Stimulated activated memory B cell treated with anti-CD40 and anti-IgM and Interleukin-4, amounts not matched to agents 10 μg/mL and 1 μg/mL and 100 μg/mL, for 72 hours (primary cell): ENCODE data around the gene CNTNAP2.

Experiments used
- ATAC-seq: fragments of 150-1000 bp; cut with Tn5 transposase; 2 replicates; pipeline ENCODE4 v1.10.0; 2021
- H3K27ac Mint-ChIP-seq: one replicate; pipeline ENCODE4 v1.8.0; 2022; ENCODE audit warnings: mild to moderate bottlenecking, mixed read lengths
- H3K27me3 Mint-ChIP-seq: one replicate; pipeline ENCODE4 v1.8.0; 2022; ENCODE audit warnings: mixed read lengths
- H3K36me3 Mint-ChIP-seq: one replicate; pipeline ENCODE4 v1.8.0; 2022; ENCODE audit warnings: mixed read lengths
- H3K4me1 Mint-ChIP-seq: one replicate; pipeline ENCODE4 v1.8.0; 2022; ENCODE audit warnings: mixed read lengths
- H3K4me3 Mint-ChIP-seq: one replicate; pipeline ENCODE4 v1.8.0; 2022; ENCODE audit warnings: mild to moderate bottlenecking, moderate library complexity, mixed read lengths
- H3K9me3 Mint-ChIP-seq: one replicate; pipeline ENCODE4 v1.8.0; 2022; ENCODE audit warnings: mixed read lengths

The CNTNAP2 gene

DNA sequence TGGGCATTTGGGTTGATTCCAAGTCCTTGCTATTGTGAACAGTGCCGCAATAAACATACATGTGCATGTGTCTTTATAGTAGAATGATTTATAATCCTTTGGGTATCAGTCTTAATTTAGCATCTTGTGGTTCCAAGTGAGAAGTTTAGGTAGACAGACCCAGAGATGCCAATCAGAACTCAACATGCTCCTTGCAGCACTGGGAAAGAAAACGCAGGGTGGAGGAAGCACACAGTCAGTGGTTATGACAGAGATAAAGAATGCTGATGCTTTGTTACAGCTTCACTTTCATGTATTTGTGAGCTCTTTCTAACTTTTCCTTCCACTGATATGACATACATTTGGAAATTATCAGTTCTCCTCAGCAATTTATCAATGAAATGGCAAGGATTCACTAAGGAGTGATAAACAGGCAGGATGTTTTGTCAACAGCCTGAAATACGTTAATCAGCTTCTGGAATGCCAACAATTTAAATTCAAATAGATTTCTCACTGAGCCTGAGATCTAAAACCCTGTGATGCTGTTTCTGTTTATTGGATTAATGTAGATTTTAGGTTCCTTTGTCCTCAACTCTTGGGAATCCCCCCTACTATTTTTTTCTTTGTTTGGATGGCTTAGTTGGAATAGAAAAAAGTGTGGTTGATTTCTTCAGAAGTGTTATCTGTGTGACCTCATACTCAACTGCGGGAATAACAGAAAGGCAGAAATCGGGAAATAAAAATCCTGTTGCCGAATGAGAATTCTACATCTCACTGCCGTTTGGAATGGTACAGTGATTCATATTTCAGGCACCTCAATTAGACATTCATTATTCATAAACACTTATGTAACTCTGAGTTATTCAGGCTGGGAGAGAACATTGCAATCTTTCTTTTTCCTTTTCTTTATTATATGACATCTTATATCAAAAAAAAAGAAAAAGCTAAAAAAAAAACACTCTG, 675.0 kb downstream of the CNTNAP2 start:
- H3K4me1 Mint-ChIP-seq = no peaks in the 10 kb centered on the region

DNA sequence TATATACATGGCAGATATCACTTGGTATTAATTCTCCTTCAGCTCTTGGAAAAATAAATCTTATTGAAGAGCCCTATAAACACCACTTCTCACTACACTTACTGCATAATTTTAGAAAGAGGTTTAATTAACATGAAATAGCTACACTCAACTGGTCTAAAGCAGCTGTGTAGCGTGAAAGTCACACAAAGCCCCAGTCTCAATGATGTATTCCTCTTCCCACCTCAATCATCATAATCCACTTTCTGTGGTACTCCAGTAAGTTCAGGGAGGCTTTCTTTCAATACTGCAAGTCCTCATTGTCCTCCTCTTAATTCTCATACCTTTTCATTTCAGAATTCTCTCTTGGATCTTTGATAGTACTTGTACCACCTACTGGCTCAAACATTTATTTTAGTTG, 688.0 kb downstream of the CNTNAP2 start:
- peaks cover 6% of the 10 kb centered on the region for H3K9me3 Mint-ChIP-seq
- H3K27ac Mint-ChIP-seq = no peak overlapping the region
- ATAC-seq = no peak
- no peaks in the 10 kb centered on the region for H3K36me3 Mint-ChIP-seq
- no peaks in the 10 kb centered on the region for H3K4me1 Mint-ChIP-seq
- no peak overlapping the region for H3K4me3 Mint-ChIP-seq
- H3K27me3 Mint-ChIP-seq = no peaks in the 10 kb centered on the region

More for the DNA sequence above, 675.0 kb downstream of the CNTNAP2 start:
- Mint-ChIP-seq H3K27me3 (no peaks in the 10 kb centered on the region), H3K9me3 (peaks cover 4% of the 10 kb centered on the region), H3K27ac (no peak overlapping the region), H3K36me3 (no peaks in the 10 kb centered on the region), H3K4me3 (no peak overlapping the region)
- ATAC-seq = no peak

DNA sequence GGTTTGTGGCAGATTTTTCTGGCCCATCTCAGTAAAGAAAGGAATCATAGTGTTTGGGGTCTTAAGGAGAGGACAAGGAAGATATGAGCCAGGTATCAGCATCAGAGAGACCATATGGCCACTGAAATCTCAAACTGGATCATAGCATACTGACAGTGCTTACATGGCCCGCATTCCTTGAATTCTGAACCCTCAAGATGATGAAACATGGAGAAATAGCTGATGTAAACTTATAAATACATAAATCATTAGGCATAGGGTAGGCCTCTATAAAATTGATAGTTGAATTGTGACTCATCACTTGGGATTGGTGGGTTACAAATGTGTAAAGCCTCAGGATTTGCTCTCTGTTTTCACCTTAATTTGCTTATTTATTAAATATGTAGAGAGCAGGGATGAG, 688.5 kb downstream of the CNTNAP2 start:
- H3K27me3 Mint-ChIP-seq = no peaks in the 10 kb centered on the region
- H3K27ac Mint-ChIP-seq = no peak overlapping the region
- no peak for ATAC-seq

DNA sequence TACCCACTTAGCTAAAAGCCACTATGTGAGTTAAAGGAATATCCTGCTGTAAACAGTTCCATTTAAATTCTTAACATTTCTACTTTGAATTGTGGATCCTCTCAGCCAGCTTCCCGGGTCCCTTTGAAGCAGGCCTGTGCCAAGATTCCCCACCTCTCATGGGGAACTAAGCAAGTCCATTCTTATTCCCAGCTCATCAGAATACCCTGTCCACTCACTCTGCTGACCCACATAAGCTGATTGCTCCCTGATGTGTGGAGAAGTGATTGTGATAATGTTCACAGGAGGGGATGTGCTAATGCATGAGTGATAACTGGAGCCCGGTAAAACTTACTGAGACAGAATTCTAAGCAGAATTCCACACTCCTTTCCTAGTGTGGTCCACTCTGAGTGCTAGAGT, 709.7 kb downstream of the CNTNAP2 start:
- H3K27me3 Mint-ChIP-seq = no peaks in the 10 kb centered on the region
- H3K4me3 Mint-ChIP-seq = no peak overlapping the region
- ATAC-seq = no peak
- no peaks in the 10 kb centered on the region for H3K4me1 Mint-ChIP-seq
- H3K9me3 Mint-ChIP-seq = peaks cover 8% of the 10 kb centered on the region
- no peak overlapping the region for H3K27ac Mint-ChIP-seq
- no peaks in the 10 kb centered on the region for H3K36me3 Mint-ChIP-seq

More for the DNA sequence above, 688.5 kb downstream of the CNTNAP2 start:
- Mint-ChIP-seq H3K9me3 (peaks cover 11% of the 10 kb centered on the region), H3K36me3 (no peaks in the 10 kb centered on the region), H3K4me1 (no peaks in the 10 kb centered on the region), H3K4me3 (no peak overlapping the region)

DNA sequence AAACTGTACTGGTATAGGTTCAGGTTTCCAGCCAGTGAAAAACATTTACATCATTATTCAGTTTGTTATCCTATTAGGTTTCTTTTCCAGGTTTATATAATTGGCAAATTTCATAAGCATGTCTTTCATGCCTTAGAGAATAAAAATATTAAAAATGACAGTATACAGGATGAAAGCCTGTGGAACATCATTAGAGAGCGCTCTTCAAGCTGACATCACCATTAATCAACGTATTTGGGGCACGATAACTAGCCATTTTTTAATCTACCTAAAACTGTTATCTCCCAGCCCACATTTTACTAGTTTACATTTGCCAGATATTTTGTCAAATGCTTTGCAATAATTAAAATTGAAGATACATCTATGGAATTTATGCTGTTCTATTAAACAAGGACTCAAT, 714.1 kb downstream of the CNTNAP2 start:
- Mint-ChIP-seq H3K4me3 (no peak overlapping the region), H3K27me3 (no peaks in the 10 kb centered on the region), H3K4me1 (no peaks in the 10 kb centered on the region), H3K36me3 (no peaks in the 10 kb centered on the region), H3K9me3 (peaks cover 4% of the 10 kb centered on the region), H3K27ac (no peak overlapping the region)
- ATAC-seq = no peak

DNA sequence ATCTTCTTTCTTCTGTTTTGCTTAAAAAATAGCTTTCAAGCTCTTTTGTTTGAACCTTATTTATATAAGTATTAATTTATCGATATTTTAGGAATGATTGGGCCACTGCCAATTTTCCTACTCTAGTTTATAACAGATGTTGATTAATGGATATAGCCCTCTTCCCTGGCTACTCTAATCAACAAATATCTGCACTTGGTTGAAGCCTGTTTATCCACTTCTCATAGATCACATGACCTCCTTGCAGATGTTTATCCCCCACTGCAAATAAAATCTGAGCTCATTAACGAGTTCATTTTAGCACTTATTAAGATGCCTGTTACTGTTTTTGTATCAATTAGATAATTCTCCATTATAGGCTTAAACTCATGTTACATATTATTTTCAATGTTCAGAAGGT, 715.3 kb downstream of the CNTNAP2 start:
- Mint-ChIP-seq H3K9me3 (peaks cover 6% of the 10 kb centered on the region), H3K27me3 (no peaks in the 10 kb centered on the region), H3K4me3 (no peak overlapping the region)

DNA sequence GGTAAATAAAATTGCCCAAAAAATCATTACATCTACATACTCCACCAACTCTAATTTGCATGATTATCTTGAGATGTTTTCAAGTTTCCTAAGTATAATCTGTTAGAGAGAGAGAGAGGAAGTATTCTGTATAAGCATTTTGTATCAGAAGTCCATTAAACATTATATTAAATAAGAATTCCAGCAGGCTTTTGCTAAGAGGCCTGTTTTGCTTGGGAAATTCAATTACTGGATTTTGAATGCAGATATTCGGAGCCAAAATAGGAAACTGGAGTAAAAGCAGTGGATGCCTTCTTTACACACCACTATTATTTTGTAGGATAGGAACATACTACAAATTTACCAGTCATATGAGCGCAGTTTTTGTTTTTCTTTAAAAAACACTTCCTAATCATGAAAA, 727.8 kb downstream of the CNTNAP2 start:
- ATAC-seq = no peak
- no peaks in the 10 kb centered on the region for H3K27me3 Mint-ChIP-seq
- peaks cover 5% of the 10 kb centered on the region for H3K9me3 Mint-ChIP-seq
- H3K36me3 Mint-ChIP-seq = no peaks in the 10 kb centered on the region
- no peak overlapping the region for H3K4me3 Mint-ChIP-seq
- H3K27ac Mint-ChIP-seq = no peak overlapping the region
- H3K4me1 Mint-ChIP-seq = no peaks in the 10 kb centered on the region

More for the DNA sequence above, 715.3 kb downstream of the CNTNAP2 start:
- ATAC-seq = no peak
- no peaks in the 10 kb centered on the region for H3K4me1 Mint-ChIP-seq
- no peak overlapping the region for H3K27ac Mint-ChIP-seq
- no peaks in the 10 kb centered on the region for H3K36me3 Mint-ChIP-seq

DNA sequence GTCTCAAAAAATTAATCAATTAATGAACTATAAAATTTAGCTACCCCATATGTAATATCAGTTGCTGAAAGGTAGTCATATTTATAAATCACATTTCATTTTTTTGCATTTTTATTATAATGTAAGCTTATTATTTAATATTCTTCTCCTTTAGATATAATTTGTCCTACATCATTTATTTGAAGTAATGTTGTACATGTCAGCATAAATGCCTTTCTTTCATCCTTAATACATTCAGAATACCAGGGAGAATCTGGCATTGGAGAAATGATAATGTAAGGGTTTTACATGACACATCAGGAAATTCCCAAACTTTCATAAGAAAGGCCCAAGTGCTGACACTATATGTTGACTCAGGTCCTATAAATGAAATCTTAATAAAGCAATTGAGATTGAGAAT, 742.1 kb downstream of the CNTNAP2 start:
- no peak overlapping the region for H3K4me3 Mint-ChIP-seq
- H3K27me3 Mint-ChIP-seq = no peaks in the 10 kb centered on the region
- no peak overlapping the region for H3K27ac Mint-ChIP-seq
- no peak for ATAC-seq
- peaks cover 11% of the 10 kb centered on the region for H3K9me3 Mint-ChIP-seq
- no peaks in the 10 kb centered on the region for H3K36me3 Mint-ChIP-seq
- no peaks in the 10 kb centered on the region for H3K4me1 Mint-ChIP-seq

DNA sequence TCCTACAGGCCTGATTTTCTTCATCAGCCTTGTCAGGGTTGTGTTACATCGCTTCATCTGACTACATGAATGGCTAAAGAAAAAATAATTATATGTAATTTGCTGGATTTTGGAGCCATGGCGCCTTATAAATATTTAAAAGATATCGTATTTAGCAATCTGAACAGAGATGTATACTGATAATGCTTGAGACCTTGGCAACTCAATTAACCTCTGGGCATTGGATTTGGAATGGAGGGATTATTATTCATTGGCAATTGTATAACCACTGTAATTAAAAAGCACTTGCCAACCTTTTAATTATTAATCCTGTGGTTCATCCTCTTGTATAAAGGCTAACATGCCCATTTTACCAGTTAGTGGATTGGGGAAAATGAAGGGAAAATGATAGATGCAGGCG, 745.1 kb downstream of the CNTNAP2 start:
- H3K4me1 Mint-ChIP-seq = no peaks in the 10 kb centered on the region

DNA sequence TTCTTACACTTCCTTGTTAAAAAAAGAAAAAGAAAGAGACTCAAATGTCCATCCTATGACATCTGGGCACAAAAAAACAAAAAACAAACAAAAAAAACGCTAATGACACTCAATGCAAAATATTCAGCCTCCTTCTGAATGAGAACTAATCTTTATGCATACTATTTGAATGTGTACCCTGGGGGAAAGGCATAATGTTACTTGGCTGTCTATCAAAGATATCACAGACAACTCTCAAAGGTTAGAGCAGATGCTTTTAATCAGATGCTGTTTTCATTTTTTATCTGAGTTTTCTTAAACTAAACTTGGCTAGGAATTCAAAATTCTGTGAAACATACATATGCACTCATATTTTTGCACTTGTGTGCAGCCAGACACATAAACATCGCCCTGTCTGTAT, 745.8 kb downstream of the CNTNAP2 start:
- Mint-ChIP-seq H3K9me3 (peaks cover 8% of the 10 kb centered on the region), H3K36me3 (no peaks in the 10 kb centered on the region), H3K4me1 (no peaks in the 10 kb centered on the region), H3K27me3 (no peaks in the 10 kb centered on the region), H3K4me3 (no peak overlapping the region), H3K27ac (no peak overlapping the region)
- ATAC-seq = no peak

More for the DNA sequence above, 745.1 kb downstream of the CNTNAP2 start:
- Mint-ChIP-seq H3K36me3 (no peaks in the 10 kb centered on the region), H3K4me3 (no peak overlapping the region), H3K9me3 (peaks cover 11% of the 10 kb centered on the region), H3K27me3 (no peaks in the 10 kb centered on the region), H3K27ac (no peak overlapping the region)
- ATAC-seq = no peak

DNA sequence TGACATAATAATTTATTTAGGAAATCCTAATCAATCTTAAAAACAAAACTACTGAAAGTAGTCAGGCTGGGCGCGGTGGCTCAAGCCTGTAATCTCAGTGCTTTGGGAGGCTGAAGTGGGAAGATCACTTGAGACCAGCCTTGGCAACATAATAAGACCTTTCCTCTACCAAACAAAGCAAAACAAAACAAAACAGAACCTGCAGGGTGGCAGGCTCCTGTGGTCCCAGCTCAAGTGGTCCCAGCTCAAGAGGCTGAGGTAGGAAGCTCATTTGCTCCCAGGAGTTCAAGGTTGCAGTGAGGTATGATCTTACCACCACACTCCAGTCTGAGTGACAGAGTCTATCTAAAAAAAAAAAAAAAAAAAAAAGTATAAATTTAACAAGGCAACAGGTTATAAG, 748.0 kb downstream of the CNTNAP2 start:
- H3K4me1 Mint-ChIP-seq = no peaks in the 10 kb centered on the region
- no peak overlapping the region for H3K27ac Mint-ChIP-seq
- H3K36me3 Mint-ChIP-seq = no peaks in the 10 kb centered on the region
- no peaks in the 10 kb centered on the region for H3K27me3 Mint-ChIP-seq
- H3K4me3 Mint-ChIP-seq = no peak overlapping the region
- H3K9me3 Mint-ChIP-seq = peaks cover 9% of the 10 kb centered on the region
- no peak for ATAC-seq

DNA sequence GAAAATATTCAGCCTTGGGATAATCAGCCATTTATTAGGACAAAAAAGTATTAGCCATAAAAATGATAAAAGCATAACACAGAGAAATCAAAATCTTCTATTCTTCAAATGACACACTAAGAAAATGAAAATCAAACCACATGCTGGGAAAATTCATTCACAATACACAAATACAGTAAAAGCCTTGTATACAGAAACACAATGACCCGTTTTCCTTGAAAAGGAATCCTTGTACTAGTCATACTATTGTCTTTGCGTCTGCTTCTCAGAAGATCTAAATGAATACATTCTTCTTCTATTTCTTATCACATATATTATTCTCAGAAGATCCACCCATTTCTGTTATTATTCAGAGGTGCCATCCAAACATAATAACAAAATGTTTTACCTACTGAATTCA, 749.1 kb downstream of the CNTNAP2 start:
- Mint-ChIP-seq H3K27ac (no peak overlapping the region), H3K9me3 (peaks cover 10% of the 10 kb centered on the region), H3K36me3 (no peaks in the 10 kb centered on the region), H3K4me3 (no peak overlapping the region), H3K27me3 (no peaks in the 10 kb centered on the region), H3K4me1 (no peaks in the 10 kb centered on the region)
- no peak for ATAC-seq

DNA sequence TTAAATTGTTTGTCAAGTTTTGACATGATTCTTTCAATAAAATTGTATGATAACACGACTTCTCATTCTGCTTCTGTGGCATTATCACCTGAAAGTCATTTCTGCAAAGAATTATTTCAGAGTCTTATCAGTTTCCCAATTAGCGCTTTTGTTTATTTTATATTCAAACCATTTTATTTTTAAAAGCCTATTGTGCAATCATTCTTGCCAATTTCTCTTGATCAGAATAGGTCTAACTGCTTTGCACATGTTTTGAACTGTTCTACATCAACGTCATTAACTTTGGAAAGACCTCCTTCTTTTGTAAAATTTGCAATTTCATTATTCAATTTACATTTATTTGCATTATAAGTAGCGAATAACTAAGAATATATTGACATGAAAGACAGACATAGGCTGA, 758.1 kb downstream of the CNTNAP2 start:
- ATAC-seq = no peak
- Mint-ChIP-seq H3K4me1 (no peaks in the 10 kb centered on the region), H3K4me3 (no peak overlapping the region), H3K27ac (no peak overlapping the region), H3K9me3 (peaks cover 6% of the 10 kb centered on the region), H3K36me3 (no peaks in the 10 kb centered on the region), H3K27me3 (no peaks in the 10 kb centered on the region)

DNA sequence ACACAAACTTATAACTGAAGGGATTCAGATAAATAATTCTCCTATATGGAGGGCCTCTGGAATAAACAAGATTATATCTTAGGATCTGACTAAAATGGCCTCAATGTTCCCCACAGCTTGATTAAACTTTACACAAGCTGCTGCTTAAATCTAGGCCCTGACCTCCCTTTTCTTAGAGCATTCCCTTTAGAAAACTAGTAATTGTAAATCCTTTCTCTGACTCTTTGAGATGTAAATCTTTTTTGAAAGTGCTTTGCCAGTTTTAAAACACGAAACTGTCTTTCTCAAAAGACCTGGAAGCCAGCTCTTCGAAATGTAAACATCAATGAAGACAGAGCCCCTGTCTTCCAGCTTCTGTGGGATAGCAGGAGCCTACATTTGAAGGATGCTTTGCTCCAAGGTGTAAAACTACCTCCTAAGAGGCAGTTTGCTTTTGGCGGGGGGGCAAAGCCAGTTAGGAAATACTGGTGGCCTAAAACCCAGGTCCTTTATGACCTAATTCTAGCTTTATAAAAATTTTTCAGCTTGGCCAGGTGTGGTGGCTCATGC, 758.7 kb downstream of the CNTNAP2 start:
- ATAC-seq = no peak
- no peaks in the 10 kb centered on the region for H3K27me3 Mint-ChIP-seq
- H3K4me1 Mint-ChIP-seq = no peaks in the 10 kb centered on the region
- H3K27ac Mint-ChIP-seq = no peak overlapping the region
- no peak overlapping the region for H3K4me3 Mint-ChIP-seq
- H3K36me3 Mint-ChIP-seq = no peaks in the 10 kb centered on the region
- H3K9me3 Mint-ChIP-seq = peaks cover 3% of the 10 kb centered on the region

DNA sequence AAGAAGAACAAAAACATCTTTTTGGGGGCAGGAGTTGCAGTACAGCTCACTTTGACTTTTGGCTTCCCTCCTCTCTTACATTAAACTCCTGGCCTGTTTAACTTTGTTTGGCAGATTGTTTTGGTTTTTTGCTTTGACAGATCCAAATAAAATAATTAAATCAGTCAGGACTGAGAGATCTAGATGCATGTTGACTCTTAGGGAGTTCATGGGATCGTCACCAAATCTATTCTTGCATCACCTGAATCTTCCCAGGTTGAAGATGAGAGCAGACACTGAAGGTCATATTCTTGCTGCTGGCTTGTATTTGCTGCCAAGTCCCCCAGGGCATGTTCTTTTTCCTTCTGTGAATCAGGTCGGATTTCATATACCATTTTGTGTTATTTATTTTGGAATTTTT, 759.4 kb downstream of the CNTNAP2 start:
- ATAC-seq = no peak
- Mint-ChIP-seq H3K4me1 (no peaks in the 10 kb centered on the region), H3K36me3 (no peaks in the 10 kb centered on the region), H3K4me3 (no peak overlapping the region), H3K9me3 (peaks cover 3% of the 10 kb centered on the region), H3K27ac (no peak overlapping the region), H3K27me3 (no peaks in the 10 kb centered on the region)

DNA sequence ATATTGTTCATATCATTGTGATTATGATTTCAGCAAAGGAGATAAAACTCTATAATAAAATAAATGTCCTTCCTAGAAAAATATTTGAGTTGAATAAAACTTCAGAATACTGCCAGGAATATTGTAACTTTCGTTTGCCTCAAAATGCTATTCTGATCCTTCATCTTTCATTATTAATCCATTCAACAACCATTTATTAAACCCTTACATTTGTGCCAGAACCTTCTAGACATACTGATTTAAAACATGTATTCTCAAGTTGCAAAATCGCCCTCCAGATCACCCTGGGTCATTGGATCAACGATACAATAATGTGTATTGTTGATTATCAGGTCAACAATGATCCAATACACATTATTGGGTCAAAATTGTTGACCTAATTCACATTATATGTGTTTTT, 759.8 kb downstream of the CNTNAP2 start:
- Mint-ChIP-seq H3K36me3 (no peaks in the 10 kb centered on the region), H3K27me3 (no peaks in the 10 kb centered on the region), H3K4me1 (no peaks in the 10 kb centered on the region), H3K27ac (no peak overlapping the region), H3K9me3 (peaks cover 3% of the 10 kb centered on the region), H3K4me3 (no peak overlapping the region)
- no peak for ATAC-seq
